H9 (cell line): ENCODE results near the gene ZNF423. TPM values are rescaled to one million over a fixed set of nuclear protein-coding genes. Genes with fewer than 3 reads are reported as not detected.

ENCODE experiments used
- DNase-seq: peaks from one replicate; pipeline ENCODE4 v3.0.0-alpha.2; 2017
- H2AFZ ChIP-seq: one replicate; pipeline ENCODE4 v1.6.1; 2013; ENCODE audit warnings: mild to moderate bottlenecking, low read length, control low read depth, moderate library complexity
- H2AK5ac ChIP-seq: 2 replicates; pipeline ENCODE4 v1.6.1; 2013; ENCODE audit warnings: low read length, control low read depth, mixed read lengths; ENCODE audit not compliant: insufficient read length
- H2BK120ac ChIP-seq: one replicate; pipeline ENCODE4 v1.6.1; 2013; ENCODE audit warnings: low read depth, mild to moderate bottlenecking, low read length, control low read depth, inconsistent platforms; ENCODE audit not compliant: poor library complexity, severe bottlenecking
- H2BK12ac ChIP-seq: 2 replicates; pipeline ENCODE4 v1.6.1; 2013; ENCODE audit warnings: low read length, control low read depth, mixed read lengths, low read depth; ENCODE audit not compliant: insufficient read length
- H2BK15ac ChIP-seq: 2 replicates; pipeline ENCODE4 v1.6.1; 2013; ENCODE audit warnings: low read depth, low read length, control low read depth
- H2BK20ac ChIP-seq: one replicate; pipeline ENCODE4 v1.6.1; 2013; ENCODE audit warnings: low read depth, mild to moderate bottlenecking, low read length, control low read depth, inconsistent platforms; ENCODE audit not compliant: poor library complexity, severe bottlenecking
- H2BK5ac ChIP-seq: 2 replicates; pipeline ENCODE4 v1.6.1; 2013; ENCODE audit warnings: low read length, control low read depth, mixed read lengths; ENCODE audit not compliant: insufficient read length
- H3K14ac ChIP-seq: 2 replicates; pipeline ENCODE4 v1.6.1; 2013; ENCODE audit warnings: low read length, control low read depth; ENCODE audit not compliant: insufficient read depth
- H3K18ac ChIP-seq: 2 replicates; pipeline ENCODE4 v1.6.1; 2013; ENCODE audit warnings: low read depth, mild to moderate bottlenecking, mixed read lengths, low read length, control low read depth; ENCODE audit not compliant: insufficient read length
- H3K23ac ChIP-seq: 2 replicates; pipeline ENCODE4 v1.6.1; 2013; ENCODE audit warnings: low read length, control low read depth, mixed read lengths, low read depth; ENCODE audit not compliant: insufficient read length
- H3K23me2 ChIP-seq: 2 replicates; pipeline ENCODE4 v1.6.1; 2013; ENCODE audit warnings: low read depth, mild to moderate bottlenecking, mixed read lengths, low read length, control low read depth; ENCODE audit not compliant: insufficient read length, poor library complexity, severe bottlenecking
- H3K27ac ChIP-seq: 2 replicates; pipeline ENCODE4 v1.5.1; 2013; ENCODE audit warnings: low read length, control low read depth, mixed read lengths, low read depth; ENCODE audit not compliant: insufficient read length
- H3K27me3 ChIP-seq: 2 replicates; pipeline ENCODE4 v1.6.1; 2013; ENCODE audit warnings: low read length, control low read depth, inconsistent platforms; ENCODE audit not compliant: insufficient read depth
- H3K4ac ChIP-seq: 2 replicates; pipeline ENCODE4 v1.6.1; 2013; ENCODE audit warnings: low read depth, mild to moderate bottlenecking, control low read depth, inconsistent platforms, low read length, moderate library complexity
- H3K4me1 ChIP-seq: 2 replicates; pipeline ENCODE4 v1.6.1; 2013; ENCODE audit warnings: low read length, control low read depth, inconsistent platforms; ENCODE audit not compliant: insufficient read depth
- H3K4me2 ChIP-seq: 2 replicates; pipeline ENCODE4 v1.6.1; 2013; ENCODE audit warnings: low read length, control low read depth, mixed read lengths; ENCODE audit not compliant: insufficient read length, insufficient read depth
- H3K56ac ChIP-seq: 2 replicates; pipeline ENCODE4 v1.6.1; 2013; ENCODE audit warnings: low read depth, mild to moderate bottlenecking, mixed read lengths, low read length, control low read depth; ENCODE audit not compliant: insufficient read length
- H3K79me1 ChIP-seq: 2 replicates; pipeline ENCODE4 v1.6.1; 2013; ENCODE audit warnings: low read depth, mild to moderate bottlenecking, moderate library complexity, low read length, control low read depth, inconsistent platforms; ENCODE audit not compliant: insufficient read depth, poor library complexity, severe bottlenecking
- H3K79me2 ChIP-seq: 2 replicates; pipeline ENCODE4 v1.6.1; 2013; ENCODE audit warnings: low read length, control low read depth, inconsistent platforms; ENCODE audit not compliant: insufficient read depth
- H3K9ac ChIP-seq: 2 replicates; pipeline ENCODE4 v1.6.1; 2013; ENCODE audit warnings: low read length, control low read depth, mixed read lengths; ENCODE audit not compliant: insufficient read length; ENCODE audit errors: extremely low read depth
- H3K9me3 ChIP-seq: one replicate; pipeline ENCODE4 v1.6.1; 2013; ENCODE audit warnings: low read depth, low read length, inconsistent platforms; ENCODE audit not compliant: control insufficient read depth
- H3T11ph ChIP-seq: one replicate; pipeline ENCODE4 v1.6.1; 2013; ENCODE audit warnings: mild to moderate bottlenecking, low read length, control low read depth, inconsistent platforms
- H4K20me1 ChIP-seq: one replicate; pipeline ENCODE4 v1.6.1; 2013; ENCODE audit not compliant: control insufficient read depth, insufficient read length, insufficient read depth
- H4K5ac ChIP-seq: 2 replicates; pipeline ENCODE4 v1.6.1; 2013; ENCODE audit warnings: low read depth, mild to moderate bottlenecking, mixed read lengths, low read length, control low read depth; ENCODE audit not compliant: insufficient read length
- H4K8ac ChIP-seq: replicated peaks from 2 replicates; pipeline ENCODE4 v1.6.1; 2013; ENCODE audit warnings: low read length, control low read depth, mixed read lengths, low read depth; ENCODE audit not compliant: insufficient read length
- H4K91ac ChIP-seq: 2 replicates; pipeline ENCODE4 v1.6.1; 2013; ENCODE audit warnings: low read depth, mild to moderate bottlenecking, moderate library complexity, mixed read lengths, low read length, control low read depth; ENCODE audit not compliant: insufficient read length
- H3K27ac Mint-ChIP-seq, 3 experiments: 2 replicates in 2 of 3; 3 replicates in 1 of 3; pipeline ENCODE4 v1.8.0; 2020 to 2021; ENCODE audit warnings: mixed read lengths in 3 of 3, mild to moderate bottlenecking in 1 of 3, moderate library complexity in 1 of 3
- H3K27me3 Mint-ChIP-seq: 2 replicates; pipeline ENCODE4 v1.8.0; 2021; ENCODE audit warnings: low read depth, mild to moderate bottlenecking, moderate library complexity, mixed read lengths
- H3K36me3 Mint-ChIP-seq, 3 experiments: 2 replicates in 2 of 3; 3 replicates in 1 of 3; pipeline ENCODE4 v1.8.0; 2020 to 2021; ENCODE audit warnings: low read depth in 3 of 3, mixed read lengths in 3 of 3; ENCODE audit not compliant: insufficient read depth in 1 of 3
- H3K4me1 Mint-ChIP-seq, 2 experiments: 2 replicates each; pipeline ENCODE4 v1.8.0; 2020; ENCODE audit warnings: mixed read lengths in 2 of 2
- H3K4me3 Mint-ChIP-seq, 2 experiments: 2 replicates in 1 of 2; 3 replicates in 1 of 2; pipeline ENCODE4 v1.8.0; 2020 to 2021; ENCODE audit warnings: mild to moderate bottlenecking in 2 of 2, mixed read lengths in 2 of 2, moderate library complexity in 1 of 2
- H3K9me3 Mint-ChIP-seq, 2 experiments: 2 replicates in 1 of 2; 3 replicates in 1 of 2; pipeline ENCODE4 v1.8.0; 2020; ENCODE audit warnings: mild to moderate bottlenecking in 2 of 2, mixed read lengths in 2 of 2, moderate library complexity in 1 of 2
- CTCF ChIP-seq: fragments of 200-600 bp; sonication (generic); conservative IDR thresholded peaks from 3 replicates; pipeline ENCODE4 v1.8.0; 2021; ENCODE audit warnings: antibody characterized with exemption, mild to moderate bottlenecking
- WGBS: extraction: QIAGEN DNeasy Blood & Tissue Kit; methylation state at CpG from one replicate; pipeline ENCODE4 v1.1.7; 2013; ENCODE audit warnings: missing lambda C conversion rate, low lambda C conversion rate, mixed read lengths; ENCODE audit not compliant: insufficient read length; ENCODE audit errors: extremely low coverage; 5-methylcytosine and 5-hydroxymethylcytosine counted together
- total RNA-seq: library from RNA; stranded (reverse); gene quantifications from 2 replicates; pipeline ENCODE4 v1.2.1, GENCODE V29; 2021

ZNF423 gene
- total RNA-seq, 1 experiment from 2014 or later, result 51.5 TPM

GRCh38 chr16:49843758-49844157 lies 12.2 kb downstream of the ZNF423 start:
- H3K4me2 ChIP-seq, result no peak overlapping the region
- H2AK5ac ChIP-seq, result no peak overlapping the region
- no CpG with 5 or more reads among the region's 8 CpGs for WGBS
- H3K27me3 ChIP-seq, result no peaks in the 10 kb centered on the region
- no peak overlapping the region for H3K14ac ChIP-seq
- H3K9ac ChIP-seq, result no peak overlapping the region
- no peak overlapping the region for H3K18ac ChIP-seq
- peaks cover 69 to 82% of the 10 kb centered on the region in 2 experiments for H3K4me1 Mint-ChIP-seq
- no peak overlapping the region for H3K23ac ChIP-seq
- no peak overlapping the region for H2BK120ac ChIP-seq
- no peaks in the 10 kb centered on the region for H3K9me3 ChIP-seq
- H2AFZ ChIP-seq, result no peak overlapping the region
- no peak overlapping the region for H4K5ac ChIP-seq
- no peaks in the 10 kb centered on the region for H4K20me1 ChIP-seq
- H2BK15ac ChIP-seq, result no peak overlapping the region; the same call in 1 of the 2 replicates
- H3K27ac ChIP-seq, result no peak overlapping the region
- no peak overlapping the region for H2BK5ac ChIP-seq
- peaks cover 6% of the 10 kb centered on the region for H3K23me2 ChIP-seq
- H3K56ac ChIP-seq, result no peak overlapping the region
- H3K36me3 Mint-ChIP-seq, result peaks cover 0 to 14% (median 0%) of the 10 kb centered on the region in 3 experiments; a peak in 3 of 7 replicates
- H3K27ac Mint-ChIP-seq, result peak overlapping the region in 1 of 3 experiments; percentile 73; a peak in 2 of 7 replicates
- H3K27me3 Mint-ChIP-seq, result no peaks in the 10 kb centered on the region; the same call in 1 of the 2 replicates
- H4K8ac ChIP-seq, result no peak overlapping the region
- no peak overlapping the region for H3T11ph ChIP-seq
- peaks cover 11% of the 10 kb centered on the region; the same call in 1 of the 2 replicates for H3K4me1 ChIP-seq
- peaks cover 3% of the 10 kb centered on the region for H3K79me1 ChIP-seq
- H3K79me2 ChIP-seq, result peaks cover 16% of the 10 kb centered on the region; the same call in 1 of the 2 replicates
- H2BK20ac ChIP-seq, result no peak overlapping the region
- TF ChIP-seq CTCF, result no peak
- H3K4me3 Mint-ChIP-seq, result no peak overlapping the region
- no peak for DNase-seq
- H4K91ac ChIP-seq, result no peak overlapping the region
- no peak overlapping the region for H2BK12ac ChIP-seq
- H3K9me3 Mint-ChIP-seq, result no peaks in the 10 kb centered on the region
- H3K4ac ChIP-seq, result no peak overlapping the region
